Limb (tissue), 2 donors: Measurements from ENCODE around the gene SND1.
"Not testable (repeated sequence)": the region's sequence is repeated elsewhere in the genome, so short reads cannot be mapped to it uniquely, and the experiment has no call there.

Experiments used
- DNase-seq, 2 donors: peaks; one replicate each; pipeline ENCODE4 v3.0.0-alpha.2; 2016; ENCODE audit errors: extremely low spot score in 2 of 2

Gene SND1

DNA sequence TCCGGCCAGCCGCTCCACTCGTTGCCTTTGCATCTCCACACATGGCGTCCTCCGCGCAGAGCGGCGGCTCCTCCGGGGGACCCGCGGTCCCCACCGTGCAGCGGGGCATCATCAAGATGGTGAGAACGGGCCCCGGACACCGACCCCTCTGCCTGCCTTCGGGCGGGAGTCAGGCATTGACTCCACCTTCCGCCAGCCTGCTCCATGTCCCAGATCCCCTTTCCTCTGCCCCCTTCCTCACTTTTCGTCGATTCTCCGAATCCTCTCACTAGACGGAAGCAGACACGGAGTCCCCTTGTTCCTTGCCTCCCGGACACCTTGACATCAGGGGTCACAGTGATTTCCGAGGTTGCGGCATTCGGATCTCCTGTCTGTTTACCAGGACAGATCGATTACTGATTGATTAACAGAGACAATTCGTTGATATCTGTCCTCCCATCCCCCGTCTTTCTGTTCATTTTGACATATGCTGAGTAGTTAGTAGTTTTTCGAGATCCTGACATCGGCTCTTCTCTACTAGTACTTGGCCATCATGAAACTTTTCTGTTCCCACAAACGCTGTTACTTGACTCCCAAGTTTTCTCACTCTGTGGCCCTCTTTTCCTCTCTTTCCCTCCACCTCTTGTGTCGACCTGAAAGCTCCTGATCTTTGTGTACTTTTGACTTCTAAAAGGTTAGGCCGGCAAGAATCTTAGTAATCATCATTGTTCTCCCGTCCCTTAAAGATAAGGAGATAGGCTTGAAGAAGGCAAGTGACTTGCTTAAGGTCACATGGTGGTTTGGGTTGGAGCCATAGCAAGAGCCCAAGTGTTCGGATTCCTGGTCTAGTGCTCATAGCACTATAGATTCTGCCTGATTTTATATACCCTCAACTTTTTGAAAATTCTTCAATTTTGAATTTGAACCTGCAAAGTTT is 597 bp downstream of the SND1 start:
- no peak for DNase-seq

DNA sequence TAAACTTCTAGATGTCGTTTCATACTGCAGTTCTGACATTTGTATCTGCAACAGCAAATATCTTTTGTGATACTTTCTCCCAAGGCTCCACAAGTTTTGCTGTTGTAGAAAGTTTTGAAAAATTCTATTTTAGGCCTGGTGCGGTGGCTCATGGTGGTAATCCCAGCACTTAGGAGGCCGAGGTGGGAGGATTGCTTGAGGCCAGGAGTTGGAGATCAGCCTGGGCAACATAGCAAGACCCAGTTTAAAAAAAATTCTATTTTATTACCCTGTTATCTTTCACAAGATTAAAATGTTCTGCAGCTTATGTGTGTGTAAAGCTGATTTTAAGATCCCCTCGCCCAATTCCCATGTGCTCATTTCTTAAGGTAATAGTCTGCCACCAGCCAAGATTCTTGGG is 1.4 kb downstream of the SND1 start:
- DNase-seq = no peak

DNA sequence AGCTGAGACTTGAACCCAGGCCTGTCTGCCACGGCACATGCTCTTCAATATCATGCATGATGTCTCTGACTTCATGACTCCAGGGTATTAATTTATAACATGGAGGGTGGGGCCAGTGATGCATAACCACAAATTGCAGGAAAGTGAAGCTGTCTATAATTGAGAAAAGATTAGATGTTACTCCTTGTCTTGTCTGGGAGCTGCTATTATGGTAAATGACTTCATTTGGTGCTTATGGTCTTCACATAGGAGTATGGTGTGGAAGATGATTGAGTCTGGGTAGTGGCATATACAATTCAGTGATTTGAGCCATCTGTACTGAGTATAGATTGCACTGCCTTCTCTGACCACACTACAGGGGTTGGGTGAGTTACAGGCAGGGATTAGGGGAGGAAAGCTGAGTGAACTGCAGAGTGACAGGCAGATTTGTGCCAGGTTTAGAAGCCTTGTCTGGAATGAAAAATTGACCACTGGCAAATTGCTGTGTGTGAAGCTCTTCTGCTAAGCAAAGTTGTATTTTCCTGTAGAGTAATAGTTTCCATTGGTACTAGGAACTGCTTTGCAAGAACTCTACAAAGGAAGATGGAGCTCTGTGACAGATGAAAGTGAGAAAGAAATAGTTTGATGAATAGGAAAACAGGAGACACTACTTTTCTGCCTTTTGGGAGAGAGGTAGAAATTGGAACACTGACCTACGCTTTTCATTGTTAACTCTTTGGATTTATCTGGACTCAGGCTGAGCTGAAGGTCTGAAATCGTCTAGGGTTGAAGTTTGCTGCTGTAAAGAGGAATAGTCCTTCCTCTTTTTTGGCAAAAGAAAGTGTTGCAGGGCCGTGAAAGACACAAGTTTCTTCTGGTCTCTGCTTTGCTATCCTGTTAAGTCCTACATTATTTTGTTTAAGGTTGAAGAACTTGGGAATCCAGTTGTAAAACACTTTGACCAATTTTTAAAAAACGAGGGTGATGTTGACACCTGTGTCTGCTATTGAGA is 2.7 kb downstream of the SND1 start:
- DNase-seq = no peak

DNA sequence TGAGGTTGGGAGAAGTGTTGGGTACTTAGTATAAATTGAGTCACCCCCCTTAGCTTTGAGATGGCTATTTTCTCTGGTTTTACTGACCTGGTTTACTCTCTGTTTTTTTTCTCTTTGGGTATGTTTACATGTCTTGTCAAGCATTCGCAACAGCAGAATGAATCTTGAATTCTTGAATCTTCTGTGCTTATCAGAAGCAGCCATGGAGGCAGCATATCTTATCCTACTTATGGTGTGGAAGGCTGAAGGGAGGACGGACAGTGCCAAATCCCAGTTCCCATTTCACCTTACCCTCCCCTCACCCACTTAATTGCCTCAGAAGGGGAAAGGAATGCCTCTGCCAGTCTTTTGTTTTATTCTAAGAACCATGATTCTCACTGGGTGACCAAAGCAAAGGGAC is 3.7 kb downstream of the SND1 start:
- no peak for DNase-seq

DNA sequence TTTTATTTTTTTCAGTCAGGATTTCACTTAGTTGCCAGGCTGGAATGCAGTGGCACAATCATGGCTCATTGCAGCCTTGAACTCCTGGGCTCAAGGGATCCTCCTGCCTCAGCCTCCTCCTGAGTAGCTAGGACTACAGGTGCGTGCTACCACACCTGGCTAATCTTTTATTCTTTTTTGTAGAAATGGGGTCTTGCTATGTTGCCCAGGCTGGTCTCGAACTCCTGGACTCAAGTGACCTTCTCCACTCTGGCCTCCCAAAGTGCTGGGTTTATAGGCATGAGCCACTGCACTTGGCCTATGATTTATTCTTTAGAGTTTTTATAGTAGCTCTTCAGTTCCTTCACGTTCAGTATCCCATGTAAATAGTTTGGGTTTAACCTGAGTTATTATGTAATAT is 5.5 kb downstream of the SND1 start:
- DNase-seq = no peak

DNA sequence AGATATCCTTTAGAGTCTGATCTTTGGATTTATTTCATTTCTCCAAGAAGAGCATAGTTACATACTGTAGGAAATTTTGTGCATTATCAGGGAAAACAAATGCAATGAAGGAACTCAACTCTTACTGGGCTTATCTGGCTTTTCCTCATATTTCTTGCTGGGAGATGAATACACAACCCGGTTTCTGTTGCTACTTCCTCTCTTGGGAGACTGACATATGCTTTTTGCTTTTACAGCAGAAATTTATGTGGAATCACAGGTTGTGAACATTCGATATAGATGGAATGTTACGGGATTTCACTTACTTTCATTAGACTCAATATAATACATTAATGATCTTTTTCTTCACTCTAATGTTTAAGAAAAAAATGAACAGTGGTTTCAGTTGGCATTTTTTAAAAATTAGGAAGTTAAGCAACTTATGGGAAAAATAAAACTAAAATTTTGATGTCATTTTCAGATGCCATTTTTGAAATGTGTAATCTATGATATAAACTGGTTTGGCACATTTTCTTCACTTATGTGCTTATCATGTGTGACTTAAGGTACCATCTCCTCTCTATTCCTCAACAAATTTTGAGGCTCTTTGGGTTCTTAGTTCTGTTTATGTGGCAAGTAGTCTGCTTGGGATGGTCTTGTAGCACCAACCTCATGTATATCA is 7.1 kb downstream of the SND1 start:
- DNase-seq = no peak

DNA sequence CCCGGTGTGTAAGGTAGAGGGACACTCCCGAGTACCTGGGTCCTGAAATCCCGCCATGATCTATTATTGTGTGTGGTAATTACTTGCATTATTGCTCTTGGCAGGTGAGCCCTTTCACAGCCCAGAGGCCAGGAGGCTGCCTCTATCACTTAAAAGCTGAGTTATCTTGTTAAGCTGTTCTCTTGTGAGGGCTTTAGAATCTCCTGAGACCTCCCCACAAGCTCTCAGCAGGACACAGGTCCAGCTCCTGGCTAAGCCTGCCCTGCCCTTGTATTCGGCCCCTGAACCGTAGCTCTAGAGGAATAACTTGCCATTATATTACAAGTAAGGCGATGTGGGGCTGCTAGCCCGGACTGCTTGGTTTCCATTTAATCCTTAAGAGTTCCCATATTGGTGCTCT is 13.9 kb downstream of the SND1 start:
- no peak for DNase-seq

DNA sequence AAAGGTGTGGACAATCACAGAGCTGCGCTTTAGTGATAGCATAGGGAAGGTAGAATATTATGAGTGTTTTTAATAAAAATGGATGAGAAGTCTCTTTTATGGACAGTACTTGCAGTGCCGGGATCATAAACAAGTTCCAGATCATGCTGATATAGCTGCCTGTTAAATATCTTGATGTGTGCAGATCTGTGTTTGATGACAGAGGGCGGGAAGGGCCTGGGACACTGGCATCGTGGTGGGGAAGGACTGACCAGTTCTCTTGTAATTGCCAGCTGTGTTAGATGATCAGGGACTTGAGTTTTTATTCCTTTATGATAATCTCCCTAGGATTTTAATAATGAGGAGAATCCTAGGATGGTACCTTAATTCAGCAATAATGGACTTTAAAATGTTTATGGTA is 14.6 kb downstream of the SND1 start:
- DNase-seq = no peak

DNA sequence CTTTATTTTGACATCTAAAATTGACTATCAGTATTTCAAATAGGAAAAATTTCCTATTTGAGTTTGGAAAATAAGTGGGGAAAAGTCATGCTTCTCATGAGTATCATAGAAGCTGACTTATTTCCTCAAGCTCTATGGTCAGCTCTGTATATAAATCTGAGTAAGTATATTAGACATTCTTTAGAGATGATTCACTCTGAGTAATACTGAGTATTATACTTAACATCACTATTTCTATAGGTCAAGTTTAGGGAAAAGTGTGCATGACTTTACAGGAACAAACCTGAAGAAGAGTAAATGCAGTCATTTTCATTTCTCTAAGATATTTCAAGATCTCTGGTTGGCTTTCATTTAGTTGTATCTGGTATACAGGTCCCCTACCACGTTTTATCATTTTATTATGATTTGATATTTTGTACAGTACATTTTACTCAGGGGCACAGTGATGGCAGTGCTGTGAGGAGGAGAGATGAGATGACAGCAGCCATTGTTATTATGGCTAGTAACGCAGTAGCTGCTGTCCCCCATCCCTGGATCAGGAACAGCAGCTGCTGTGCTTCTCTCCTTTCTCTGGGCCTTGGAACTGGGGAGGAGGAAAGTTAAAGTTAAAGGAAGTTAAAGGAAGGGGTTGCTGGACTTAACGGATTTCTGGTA is 15.2 kb downstream of the SND1 start:
- DNase-seq = no peak

DNA sequence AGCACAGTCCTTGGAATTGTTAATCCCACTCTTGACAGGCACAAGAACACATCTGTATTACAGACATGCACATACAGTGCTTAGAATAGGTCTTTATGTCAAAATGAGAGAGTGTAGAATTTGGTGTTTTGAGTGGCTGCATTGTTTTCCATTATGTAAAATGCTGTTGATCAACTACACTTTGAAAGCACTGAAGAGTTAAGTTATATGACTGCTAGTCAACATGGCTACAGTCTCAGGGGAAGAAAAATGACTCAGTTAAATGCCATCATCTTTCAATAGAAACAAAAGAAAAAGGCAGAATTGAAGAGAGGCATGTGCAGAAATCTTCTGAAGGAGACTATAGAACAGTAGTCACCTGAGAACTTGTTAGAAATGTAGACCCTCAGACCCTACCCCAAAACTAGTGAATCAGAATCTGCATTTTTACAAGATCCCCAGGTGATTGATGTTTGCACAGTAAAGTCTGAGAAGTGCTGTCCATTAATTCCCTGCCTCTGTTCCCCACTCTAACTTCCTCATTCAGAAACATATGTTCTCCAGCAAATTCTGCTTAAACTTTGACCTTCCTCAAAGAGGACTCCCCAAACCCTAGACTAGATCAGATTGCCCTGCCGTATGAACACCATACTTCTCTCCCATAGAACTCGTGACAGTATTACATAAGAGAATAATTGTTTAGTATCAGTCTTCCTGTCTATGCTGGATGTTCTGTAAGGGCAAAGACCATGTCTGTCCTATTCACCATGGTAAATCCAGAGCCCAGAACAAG is 16.0 kb downstream of the SND1 start:
- DNase-seq = no peak

DNA sequence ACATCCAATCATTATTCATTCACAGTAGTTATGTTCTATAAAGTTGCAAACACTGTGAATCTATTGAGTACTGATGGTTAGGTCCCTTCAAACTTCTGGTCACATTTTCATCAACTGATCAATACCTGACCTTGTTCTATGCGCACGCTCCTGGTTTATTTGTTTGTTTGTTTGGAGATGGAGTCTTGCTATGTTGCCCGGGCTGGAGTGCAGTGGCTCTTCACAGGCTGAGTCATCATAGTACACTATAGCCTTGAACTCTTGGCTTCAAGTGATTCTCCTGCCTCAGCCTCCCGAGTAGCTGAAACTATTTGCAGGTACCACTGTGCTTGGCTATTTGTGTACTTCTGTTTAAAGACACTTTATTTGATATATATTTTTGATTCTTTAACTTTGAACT is 19.3 kb downstream of the SND1 start:
- no peak for DNase-seq

DNA sequence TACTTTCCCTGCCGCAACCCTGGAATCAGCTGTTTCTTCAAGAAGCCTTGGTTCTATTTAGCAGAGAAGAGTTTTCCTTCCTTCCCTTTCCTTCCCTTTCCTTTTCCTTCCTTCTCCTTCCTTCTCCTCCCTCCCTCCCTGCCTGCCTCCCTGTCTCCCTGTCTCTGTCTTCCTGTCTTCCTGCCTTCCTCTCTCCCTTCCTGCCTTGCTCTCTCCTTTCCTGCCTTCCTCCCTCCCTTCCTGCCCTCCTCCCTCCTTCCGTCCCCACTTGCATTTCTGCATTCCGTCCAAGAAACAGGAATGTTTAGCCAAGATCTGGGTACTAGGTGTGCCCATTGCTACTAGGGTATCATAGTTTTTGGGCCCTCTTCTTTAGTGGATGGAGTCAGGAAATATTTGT is 21.9 kb downstream of the SND1 start:
- DNase-seq = no peak

DNA sequence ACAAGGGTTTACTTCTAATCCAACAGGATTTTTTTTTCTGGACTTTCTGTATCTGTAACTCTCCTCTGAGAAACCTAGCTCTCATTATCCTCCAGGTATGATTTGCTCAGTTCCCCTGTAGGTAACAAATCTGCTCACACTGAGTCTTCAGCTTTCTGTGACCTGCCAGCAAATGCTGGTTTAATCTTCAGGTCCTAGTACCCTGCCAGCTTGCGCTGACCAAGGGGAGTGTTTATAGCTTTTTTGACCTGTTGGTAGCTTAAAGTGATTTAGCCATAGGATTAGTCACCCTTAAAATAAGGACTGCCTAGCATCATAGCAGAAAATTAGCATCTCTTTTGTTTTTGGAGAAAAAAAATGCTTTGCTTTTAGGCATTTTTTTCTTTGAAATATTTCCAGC is 22.4 kb downstream of the SND1 start:
- DNase-seq = no peak

DNA sequence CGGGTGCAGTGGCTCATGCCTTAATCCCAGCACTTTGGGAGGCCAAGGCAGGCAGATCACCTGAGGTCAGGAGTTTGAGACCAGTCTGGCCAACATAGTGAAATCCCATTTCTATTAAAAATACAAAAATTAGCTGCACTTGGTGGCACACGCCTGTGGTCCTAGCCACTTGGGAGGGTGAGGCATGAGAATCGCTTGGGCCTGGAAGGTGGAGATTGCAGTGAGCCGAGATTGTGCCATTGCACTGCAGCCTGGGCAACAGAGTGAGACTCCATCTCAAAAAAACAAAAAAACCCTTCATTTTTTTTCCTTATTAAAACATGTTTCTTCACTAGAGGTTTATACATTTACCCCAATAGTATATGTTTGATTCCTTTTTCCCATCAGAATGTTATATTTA is 22.9 kb downstream of the SND1 start:
- DNase-seq = not testable (repeated sequence)

DNA sequence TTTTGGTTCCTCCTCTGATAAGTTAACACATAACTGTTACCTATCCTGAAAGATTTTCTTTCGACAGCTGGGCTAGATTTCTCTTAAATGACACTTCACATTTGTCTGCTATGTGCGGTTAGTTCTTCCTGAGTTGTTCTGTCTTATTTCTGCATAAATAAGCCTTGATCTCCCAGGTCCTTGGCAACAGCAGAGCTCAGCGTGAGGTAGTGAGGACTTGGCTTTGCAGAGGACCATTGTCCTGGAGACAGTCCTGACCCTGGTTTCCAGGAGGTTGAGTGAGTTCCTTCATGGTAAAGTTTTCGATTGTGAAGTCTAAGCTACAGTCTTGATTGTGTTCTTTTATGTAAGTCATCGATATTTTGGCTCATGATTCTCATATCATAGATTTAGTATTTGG is 23.7 kb downstream of the SND1 start:
- DNase-seq = no peak

DNA sequence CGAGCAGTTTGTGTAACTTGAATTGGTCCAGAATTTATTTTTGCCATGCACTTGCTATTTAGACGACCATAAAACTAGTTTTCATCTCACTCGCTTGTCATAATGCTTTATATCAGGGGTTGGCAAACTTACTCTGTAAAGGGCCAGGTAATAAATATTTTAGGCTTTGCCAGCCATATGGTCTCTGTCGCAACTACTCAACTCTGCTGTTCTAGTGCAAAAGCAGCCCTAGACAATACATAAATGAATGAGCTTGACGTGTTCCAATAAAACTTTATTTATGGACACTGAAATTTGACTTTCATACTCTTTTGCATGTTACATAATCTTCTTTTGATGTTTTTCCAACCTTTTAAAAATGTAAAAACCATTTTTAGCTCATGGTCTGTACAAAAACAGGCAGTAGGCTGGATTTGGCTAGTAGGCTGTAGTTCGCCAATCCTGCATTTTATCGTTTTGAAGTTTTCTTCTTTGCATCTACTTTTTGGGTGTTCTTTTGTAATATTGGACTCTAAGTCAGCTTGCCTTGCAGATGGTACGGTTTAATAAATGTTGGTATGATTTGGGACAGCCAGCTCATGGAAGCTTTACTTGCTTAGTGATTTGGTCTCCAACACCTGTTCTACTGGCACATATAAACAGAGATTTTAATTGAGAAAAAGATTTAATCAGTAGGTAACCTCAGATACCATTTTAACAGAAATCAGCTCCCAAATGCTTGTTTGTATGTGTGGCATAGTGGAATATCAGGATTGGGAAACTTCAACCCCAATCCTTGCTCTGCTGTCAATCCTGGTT is 25.6 kb downstream of the SND1 start:
- DNase-seq = no peak

DNA sequence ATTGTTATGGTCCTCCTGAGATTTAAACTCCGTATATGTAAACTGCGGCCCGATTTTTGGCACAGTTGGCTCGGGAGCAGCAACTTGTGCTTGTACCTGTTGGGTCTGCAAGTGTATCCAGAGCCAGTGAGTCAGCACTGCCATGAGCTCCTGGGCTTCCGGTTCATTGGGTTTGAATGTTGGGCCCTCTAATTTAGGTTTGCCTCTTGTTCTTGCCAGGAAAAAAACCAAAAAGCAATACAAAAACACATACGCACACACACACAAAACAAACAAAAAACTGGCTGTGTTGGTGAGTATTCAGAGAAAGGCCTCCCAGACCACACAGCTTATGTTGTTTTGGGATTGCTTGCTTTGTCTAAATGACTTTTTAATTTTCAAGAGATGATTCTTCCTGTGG is 26.3 kb downstream of the SND1 start:
- no peak for DNase-seq

DNA sequence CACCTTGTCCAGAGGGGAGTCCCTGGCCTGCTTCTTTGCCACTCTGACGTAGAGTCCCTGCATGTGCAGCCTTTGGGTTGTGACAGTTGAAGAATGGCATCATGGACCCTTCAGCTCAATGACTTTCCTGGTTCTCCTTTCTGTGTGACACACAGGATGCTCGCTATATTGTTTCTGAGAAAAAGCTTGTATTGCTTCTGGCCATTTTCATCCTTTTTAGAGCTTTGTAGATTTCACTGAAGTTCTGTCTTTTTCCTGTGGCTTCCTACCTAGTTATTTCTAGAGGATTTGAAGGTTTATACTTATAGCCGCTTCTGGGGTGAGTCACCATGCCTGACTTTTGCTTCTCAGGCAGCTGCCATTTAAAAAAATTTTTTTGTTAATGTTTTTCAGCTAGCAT is 27.0 kb downstream of the SND1 start:
- DNase-seq = no peak

DNA sequence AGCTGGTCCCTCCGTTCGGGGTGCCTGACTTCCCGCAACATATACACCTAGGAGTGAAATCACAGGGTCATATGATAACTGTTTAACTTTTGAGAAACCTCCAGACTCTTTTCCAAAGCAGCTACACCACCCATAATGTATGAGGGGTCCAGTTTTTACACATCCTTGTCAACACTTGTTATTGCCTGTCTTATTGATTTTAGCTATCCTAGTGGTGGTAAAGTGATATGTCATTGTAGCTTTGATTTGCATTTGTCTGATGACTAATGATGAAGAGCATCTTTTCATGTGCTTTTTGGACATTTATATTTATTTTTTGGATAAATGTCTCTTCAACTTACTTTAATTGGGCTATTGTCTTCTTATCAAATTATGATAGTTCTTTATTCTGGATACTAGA is 29.0 kb downstream of the SND1 start:
- DNase-seq = no peak

DNA sequence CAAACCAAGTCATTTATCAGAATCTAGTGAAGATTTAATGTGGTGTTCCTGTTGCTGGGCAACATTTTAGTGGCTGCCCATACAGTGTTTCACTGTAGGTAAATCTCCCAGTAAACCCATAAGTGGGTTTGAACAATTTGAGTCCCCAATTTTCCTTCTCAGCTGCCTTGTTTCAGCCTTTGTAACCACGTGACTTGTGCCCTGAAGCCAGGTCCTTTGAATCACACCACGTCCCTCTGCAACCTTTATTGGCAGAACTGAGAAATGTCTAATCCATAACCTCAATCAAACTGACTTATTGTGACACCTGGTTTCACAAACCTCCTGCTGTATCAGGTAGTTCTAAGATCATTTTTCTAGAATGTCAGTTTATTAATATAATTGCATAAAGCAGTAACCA is 30.1 kb downstream of the SND1 start:
- DNase-seq = no peak
